ENCODE measurements around the gene ZG16. TPM values are rescaled to one million over a fixed set of nuclear protein-coding genes. Genes with fewer than 3 reads are reported as not detected.

ZG16 gene
- total RNA-seq, 1 experiment from 2014 or later = not detected

DNA sequence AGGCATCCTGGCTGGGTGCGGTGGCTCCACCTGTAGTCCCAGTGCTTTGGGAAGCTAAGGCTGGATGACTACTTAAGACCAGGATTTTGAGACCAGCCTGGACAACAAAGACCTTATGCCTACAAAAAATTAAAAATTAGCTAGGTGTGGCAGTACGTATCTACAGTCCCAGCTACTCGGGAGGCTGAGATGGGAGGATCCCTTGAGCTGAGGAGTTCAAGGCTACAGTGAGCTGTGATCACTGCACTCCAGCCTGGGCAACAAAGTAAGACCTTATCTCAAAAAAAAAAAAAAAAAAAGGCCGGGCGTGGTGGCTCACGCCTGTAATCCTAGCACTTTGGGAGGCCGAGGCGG, 48.3 kb downstream of the ZG16 start:
- Histone ChIP-seq H3K9me2 (replicated peaks; ENCODE audit: insufficient read depth, low read length) (no peaks in the 10 kb centered on the region), H3K79me2 (ENCODE audit: low read length) (no peaks in the 10 kb centered on the region), H3K4me2 (ENCODE audit: low read depth, low read length, poor library complexity, severe bottlenecking) (no peak overlapping the region), H3K27ac (ENCODE audit: low read length) (no peak overlapping the region), H3K36me3 (ENCODE audit: insufficient read depth, low read length) (no peaks in the 10 kb centered on the region), H3K9ac (ENCODE audit: low read length) (no peak overlapping the region), H2AFZ (ENCODE audit: low read length) (no peak overlapping the region), H3K27me3 (ENCODE audit: low read length) (no peaks in the 10 kb centered on the region), H3K4me3 (ENCODE audit: low read length) (no peak overlapping the region), H3K4me1 (ENCODE audit: low read length) (no peaks in the 10 kb centered on the region), H3K9me3 (ENCODE audit: low read length) (no peaks in the 10 kb centered on the region), H4K20me1 (ENCODE audit: insufficient read depth, low read depth, low read length) (peaks cover 6% of the 10 kb centered on the region; the same call in 1 of the 2 replicates)
- no peak for DNase-seq

DNA sequence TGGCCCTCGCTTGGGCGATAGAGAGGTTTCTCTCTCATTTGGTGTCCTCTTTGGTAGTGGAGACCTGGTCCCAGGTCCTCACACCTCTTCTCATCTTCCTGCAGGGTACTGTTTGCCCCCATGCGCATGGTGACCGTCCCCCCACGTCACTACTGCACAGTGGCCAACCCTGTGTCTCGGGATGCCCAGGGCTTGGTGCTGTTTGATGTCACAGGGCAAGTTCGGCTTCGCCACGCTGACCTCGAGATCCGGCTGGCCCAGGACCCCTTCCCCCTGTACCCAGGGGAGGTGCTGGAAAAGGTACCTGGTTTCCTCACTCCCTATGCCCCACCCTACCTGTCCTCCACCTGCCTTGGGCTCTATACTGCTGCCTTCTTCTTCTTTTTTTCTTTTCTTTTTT, 52.7 kb downstream of the ZG16 start:
- no peaks in the 10 kb centered on the region for H3K9me3 ChIP-seq (ENCODE audit: low read length)
- H3K4me1 ChIP-seq (ENCODE audit: low read length) = no peaks in the 10 kb centered on the region
- H3K27me3 ChIP-seq (ENCODE audit: low read length) = no peaks in the 10 kb centered on the region
- no peak for DNase-seq
- no peaks in the 10 kb centered on the region for H3K9me2 ChIP-seq (replicated peaks; ENCODE audit: insufficient read depth, low read length)
- H3K27ac ChIP-seq (ENCODE audit: low read length) = no peak overlapping the region
- H2AFZ ChIP-seq (ENCODE audit: low read length) = no peak overlapping the region
- no peaks in the 10 kb centered on the region for H4K20me1 ChIP-seq (ENCODE audit: insufficient read depth, low read depth, low read length)
- no peak overlapping the region for H3K4me3 ChIP-seq (ENCODE audit: low read length)
- H3K4me2 ChIP-seq (ENCODE audit: low read depth, low read length, poor library complexity, severe bottlenecking) = no peak overlapping the region
- H3K79me2 ChIP-seq (ENCODE audit: low read length) = no peaks in the 10 kb centered on the region
- H3K9ac ChIP-seq (ENCODE audit: low read length) = no peak overlapping the region
- H3K36me3 ChIP-seq (ENCODE audit: insufficient read depth, low read length) = no peaks in the 10 kb centered on the region

DNA sequence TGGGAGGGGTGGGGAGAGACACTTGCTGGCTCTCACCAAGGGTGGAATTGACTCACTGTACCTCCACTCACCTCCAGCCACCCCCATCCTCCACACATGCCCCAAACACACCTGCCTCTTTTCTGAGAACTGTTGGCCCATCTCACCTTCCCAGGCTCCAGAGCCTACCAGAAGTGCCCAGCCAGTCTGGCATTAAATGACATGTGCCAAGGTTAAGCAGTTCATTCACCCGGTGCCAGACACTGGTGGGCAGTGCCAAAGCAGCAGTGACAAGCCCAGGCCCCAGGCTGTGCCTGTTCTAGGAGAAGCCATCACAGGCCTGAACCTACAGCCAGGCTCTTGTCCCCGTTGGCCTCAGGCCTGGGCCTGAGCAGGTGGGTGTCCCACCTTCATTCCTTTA, 53.4 kb downstream of the ZG16 start:
- no peak overlapping the region for H3K4me3 ChIP-seq (ENCODE audit: low read length)
- H3K9me2 ChIP-seq (replicated peaks; ENCODE audit: insufficient read depth, low read length) = no peaks in the 10 kb centered on the region
- no peaks in the 10 kb centered on the region for H4K20me1 ChIP-seq (ENCODE audit: insufficient read depth, low read depth, low read length)
- no peak for DNase-seq
- H2AFZ ChIP-seq (ENCODE audit: low read length) = no peak overlapping the region
- no peak overlapping the region for H3K27ac ChIP-seq (ENCODE audit: low read length)
- H3K36me3 ChIP-seq (ENCODE audit: insufficient read depth, low read length) = no peaks in the 10 kb centered on the region
- H3K9me3 ChIP-seq (ENCODE audit: low read length) = no peaks in the 10 kb centered on the region
- H3K4me2 ChIP-seq (ENCODE audit: low read depth, low read length, poor library complexity, severe bottlenecking) = no peak overlapping the region
- H3K4me1 ChIP-seq (ENCODE audit: low read length) = no peaks in the 10 kb centered on the region
- no peak overlapping the region for H3K9ac ChIP-seq (ENCODE audit: low read length)
- H3K27me3 ChIP-seq (ENCODE audit: low read length) = no peaks in the 10 kb centered on the region
- no peaks in the 10 kb centered on the region for H3K79me2 ChIP-seq (ENCODE audit: low read length)

Small RNAs within 50 kb of the gene (small RNA-seq; reads per million reads assigned to genes)
- gene AC009133.6 = not detected
- not detected for gene AC120114.4

Other genes with a start within 250 kb of the ZG16 start
- 0.63 and 1.0 TPM in 2 replicates for gene SPN, start 115.0 kb upstream of the ZG16 start, total RNA-seq (2014; rRNA removed; shearing (Covaris generic); ENCODE audit: low replicate concordance)
- 39.6 and 45.8 TPM in 2 replicates for gene QPRT, start 99.1 kb upstream of the ZG16 start, total RNA-seq (2014; rRNA removed; shearing (Covaris generic); ENCODE audit: low replicate concordance)
- gene C16orf54, start 32.3 kb upstream of the ZG16 start, total RNA-seq (2014; rRNA removed; shearing (Covaris generic); ENCODE audit: low replicate concordance) = 0.86 and 2.5 TPM in 2 replicates
- 75.4 and 105 TPM in 2 replicates for gene KIF22, start 12.5 kb downstream of the ZG16 start, total RNA-seq (2014; rRNA removed; shearing (Covaris generic); ENCODE audit: low replicate concordance)
- gene MAZ, start 28.3 kb downstream of the ZG16 start, total RNA-seq (2014; rRNA removed; shearing (Covaris generic); ENCODE audit: low replicate concordance) = 118 and 320 TPM in 2 replicates
- gene PRRT2, start 33.9 kb downstream of the ZG16 start, total RNA-seq (2014; rRNA removed; shearing (Covaris generic); ENCODE audit: low replicate concordance) = 0.87 and 3.5 TPM in 2 replicates
- 25.4 and 69.2 TPM in 2 replicates for gene PAGR1, start 37.9 kb downstream of the ZG16 start, total RNA-seq (2014; rRNA removed; shearing (Covaris generic); ENCODE audit: low replicate concordance)
- 7.8 and 25.7 TPM in 2 replicates for gene MVP, start 42.2 kb downstream of the ZG16 start, total RNA-seq (2014; rRNA removed; shearing (Covaris generic); ENCODE audit: low replicate concordance)
- 48.1 and 57.4 TPM in 2 replicates for gene CDIPT, start 85.0 kb downstream of the ZG16 start, total RNA-seq (2014; rRNA removed; shearing (Covaris generic); ENCODE audit: low replicate concordance)
- gene SEZ6L2, start 121.3 kb downstream of the ZG16 start, total RNA-seq (2014; rRNA removed; shearing (Covaris generic); ENCODE audit: low replicate concordance) = 0.04 TPM in 1 of 2 replicates, not detected in the other
- gene ASPHD1, start 122.2 kb downstream of the ZG16 start, total RNA-seq (2014; rRNA removed; shearing (Covaris generic); ENCODE audit: low replicate concordance) = 0.19 and 2.2 TPM in 2 replicates
- 14.2 and 52.9 TPM in 2 replicates for gene KCTD13, start 148.0 kb downstream of the ZG16 start, total RNA-seq (2014; rRNA removed; shearing (Covaris generic); ENCODE audit: low replicate concordance)
- 120 and 128 TPM in 2 replicates for gene TMEM219, start 183.8 kb downstream of the ZG16 start, total RNA-seq (2014; rRNA removed; shearing (Covaris generic); ENCODE audit: low replicate concordance)
- 21.5 and 30.7 TPM in 2 replicates for gene TAOK2, start 195.6 kb downstream of the ZG16 start, total RNA-seq (2014; rRNA removed; shearing (Covaris generic); ENCODE audit: low replicate concordance)
- 9.6 and 22.1 TPM in 2 replicates for gene HIRIP3, start 217.4 kb downstream of the ZG16 start, total RNA-seq (2014; rRNA removed; shearing (Covaris generic); ENCODE audit: low replicate concordance)
- gene INO80E, start 218.0 kb downstream of the ZG16 start, total RNA-seq (2014; rRNA removed; shearing (Covaris generic); ENCODE audit: low replicate concordance) = 67.7 and 94.0 TPM in 2 replicates
- not detected in 2 replicates for gene DOC2A, start 232.8 kb downstream of the ZG16 start, total RNA-seq (2014; rRNA removed; shearing (Covaris generic); ENCODE audit: low replicate concordance)
- not detected in 2 replicates for gene C16orf92, start 244.9 kb downstream of the ZG16 start, total RNA-seq (2014; rRNA removed; shearing (Covaris generic); ENCODE audit: low replicate concordance)